T-cell (primary cell): ENCODE measurements around the gene FZD10. TPM values are rescaled to one million over a fixed set of nuclear protein-coding genes. Genes with fewer than 3 reads are reported as not detected.

Experiments used
- total RNA-seq, 35 experiments: library from RNA in 6 of 35; stranded (reverse) in 6 of 35; fragments of 120-200 nt in 1 of 35; gene quantifications; one replicate each; pipeline versions ENCODE4 v1.2.1 to v1.2.4 and lab custom pipeline; 2013 to 2026

Gene FZD10
- total RNA-seq, 5 donors from 2014 or later (not counting 1 experiment from before 2014, with no cell fraction given), result not detected

Other genes with a start within 250 kb of the FZD10 start
- gene PIWIL1, start 175.4 kb downstream of the FZD10 start, total RNA-seq, result not detected